Measurements from ENCODE around the gene GSKIP. TPM values are rescaled to one million over a fixed set of nuclear protein-coding genes. Genes with fewer than 3 reads are reported as not detected.

The GSKIP gene
- polyA plus RNA-seq, 1 donor from 2014 or later = 87.4 TPM

DNA sequence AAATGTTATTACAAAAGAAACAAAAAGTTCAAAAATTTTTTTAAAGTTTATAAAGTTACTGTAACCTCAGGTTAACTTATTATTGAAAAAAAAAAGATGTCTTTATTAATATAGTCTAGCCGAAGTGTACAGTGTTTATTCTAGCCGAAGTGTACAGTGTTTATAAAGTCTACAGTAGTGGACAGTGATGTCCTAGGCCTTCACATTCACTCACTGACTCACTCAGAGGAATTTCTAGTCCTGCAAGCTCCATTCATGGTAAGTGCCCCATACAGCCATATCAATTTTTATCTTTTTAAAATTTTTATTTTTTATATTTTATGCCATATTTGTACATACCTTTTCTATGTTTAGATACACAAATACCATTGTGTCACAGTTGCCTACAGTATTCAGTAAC is 10.6 kb upstream of the GSKIP start:
- no peak overlapping the region for H3K9ac ChIP-seq (ENCODE audit: low read length)
- H3F3A ChIP-seq (ENCODE audit: insufficient read depth, low read length, poor library complexity, severe bottlenecking) = no peaks in the 10 kb centered on the region
- H4K20me1 ChIP-seq (ENCODE audit: insufficient read depth) = no peaks in the 10 kb centered on the region
- no peaks in the 10 kb centered on the region for H3K9me2 ChIP-seq (ENCODE audit: insufficient read depth, low read length)
- H3K27ac ChIP-seq (ENCODE audit: low read length) = no peak overlapping the region
- H2AFZ ChIP-seq (ENCODE audit: low read depth, low read length) = no peak overlapping the region
- TF ChIP-seq EZH2 (IDR thresholded peaks at IDR 0.05; ENCODE audit: borderline replicate concordance, insufficient read depth, low read length, poor library complexity, severe bottlenecking) (no peak), EP300 (conservative IDR thresholded peaks at IDR 0.05; ENCODE audit: poor library complexity, severe bottlenecking) (no peak)
- TF ChIP-seq, protein P1, sequence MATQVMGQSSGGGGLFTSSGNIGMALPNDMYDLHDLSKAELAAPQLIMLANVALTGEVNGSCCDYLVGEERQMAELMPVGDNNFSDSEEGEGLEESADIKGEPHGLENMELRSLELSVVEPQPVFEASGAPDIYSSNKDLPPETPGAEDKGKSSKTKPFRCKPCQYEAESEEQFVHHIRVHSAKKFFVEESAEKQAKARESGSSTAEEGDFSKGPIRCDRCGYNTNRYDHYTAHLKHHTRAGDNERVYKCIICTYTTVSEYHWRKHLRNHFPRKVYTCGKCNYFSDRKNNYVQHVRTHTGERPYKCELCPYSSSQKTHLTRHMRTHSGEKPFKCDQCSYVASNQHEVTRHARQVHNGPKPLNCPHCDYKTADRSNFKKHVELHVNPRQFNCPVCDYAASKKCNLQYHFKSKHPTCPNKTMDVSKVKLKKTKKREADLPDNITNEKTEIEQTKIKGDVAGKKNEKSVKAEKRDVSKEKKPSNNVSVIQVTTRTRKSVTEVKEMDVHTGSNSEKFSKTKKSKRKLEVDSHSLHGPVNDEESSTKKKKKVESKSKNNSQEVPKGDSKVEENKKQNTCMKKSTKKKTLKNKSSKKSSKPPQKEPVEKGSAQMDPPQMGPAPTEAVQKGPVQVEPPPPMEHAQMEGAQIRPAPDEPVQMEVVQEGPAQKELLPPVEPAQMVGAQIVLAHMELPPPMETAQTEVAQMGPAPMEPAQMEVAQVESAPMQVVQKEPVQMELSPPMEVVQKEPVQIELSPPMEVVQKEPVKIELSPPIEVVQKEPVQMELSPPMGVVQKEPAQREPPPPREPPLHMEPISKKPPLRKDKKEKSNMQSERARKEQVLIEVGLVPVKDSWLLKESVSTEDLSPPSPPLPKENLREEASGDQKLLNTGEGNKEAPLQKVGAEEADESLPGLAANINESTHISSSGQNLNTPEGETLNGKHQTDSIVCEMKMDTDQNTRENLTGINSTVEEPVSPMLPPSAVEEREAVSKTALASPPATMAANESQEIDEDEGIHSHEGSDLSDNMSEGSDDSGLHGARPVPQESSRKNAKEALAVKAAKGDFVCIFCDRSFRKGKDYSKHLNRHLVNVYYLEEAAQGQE (IDR thresholded peaks at IDR 0.05; ENCODE audit: borderline replicate concordance) = no peak
- TF ChIP-seq, protein P2, sequence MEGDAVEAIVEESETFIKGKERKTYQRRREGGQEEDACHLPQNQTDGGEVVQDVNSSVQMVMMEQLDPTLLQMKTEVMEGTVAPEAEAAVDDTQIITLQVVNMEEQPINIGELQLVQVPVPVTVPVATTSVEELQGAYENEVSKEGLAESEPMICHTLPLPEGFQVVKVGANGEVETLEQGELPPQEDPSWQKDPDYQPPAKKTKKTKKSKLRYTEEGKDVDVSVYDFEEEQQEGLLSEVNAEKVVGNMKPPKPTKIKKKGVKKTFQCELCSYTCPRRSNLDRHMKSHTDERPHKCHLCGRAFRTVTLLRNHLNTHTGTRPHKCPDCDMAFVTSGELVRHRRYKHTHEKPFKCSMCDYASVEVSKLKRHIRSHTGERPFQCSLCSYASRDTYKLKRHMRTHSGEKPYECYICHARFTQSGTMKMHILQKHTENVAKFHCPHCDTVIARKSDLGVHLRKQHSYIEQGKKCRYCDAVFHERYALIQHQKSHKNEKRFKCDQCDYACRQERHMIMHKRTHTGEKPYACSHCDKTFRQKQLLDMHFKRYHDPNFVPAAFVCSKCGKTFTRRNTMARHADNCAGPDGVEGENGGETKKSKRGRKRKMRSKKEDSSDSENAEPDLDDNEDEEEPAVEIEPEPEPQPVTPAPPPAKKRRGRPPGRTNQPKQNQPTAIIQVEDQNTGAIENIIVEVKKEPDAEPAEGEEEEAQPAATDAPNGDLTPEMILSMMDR (IDR thresholded peaks at IDR 0.05; ENCODE audit: poor library complexity, severe bottlenecking) = no peak
- H3K27me3 ChIP-seq (ENCODE audit: insufficient read depth, low read depth, low read length) = no peaks in the 10 kb centered on the region
- no peak overlapping the region for H3K4me3 ChIP-seq (ENCODE audit: low read length)
- H3K9me3 ChIP-seq (ENCODE audit: low read length) = no peaks in the 10 kb centered on the region
- no peak overlapping the region for H3K4me2 ChIP-seq (ENCODE audit: low read length)
- H3K36me3 ChIP-seq (ENCODE audit: insufficient read depth, low read length) = no peaks in the 10 kb centered on the region
- peaks cover 6% of the 10 kb centered on the region for H3K79me2 ChIP-seq (replicated peaks; ENCODE audit: insufficient read depth, low read length)

DNA sequence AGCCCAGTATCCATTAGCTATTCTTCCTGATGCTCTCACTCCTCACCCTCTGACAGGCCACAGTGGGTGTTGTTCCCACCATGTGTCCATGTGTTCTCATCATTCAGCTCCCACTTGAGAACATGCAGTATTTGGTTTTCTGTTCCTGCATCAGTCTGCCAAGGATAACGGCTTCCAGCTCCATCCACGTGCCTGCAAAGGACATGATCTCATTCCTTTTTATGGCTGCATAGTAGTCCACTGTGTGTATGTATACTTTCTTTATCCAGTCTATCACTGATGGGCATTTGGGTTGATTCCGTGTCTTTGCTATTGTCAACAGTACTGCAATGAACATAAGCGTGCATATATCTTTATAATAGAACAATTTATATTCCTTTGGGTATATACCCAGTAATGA is 9.1 kb upstream of the GSKIP start:
- Histone ChIP-seq H4K20me1 (ENCODE audit: insufficient read depth) (no peaks in the 10 kb centered on the region), H3K9me2 (ENCODE audit: insufficient read depth, low read length) (no peaks in the 10 kb centered on the region), H3K27me3 (ENCODE audit: insufficient read depth, low read depth, low read length) (no peaks in the 10 kb centered on the region), H3F3A (ENCODE audit: insufficient read depth, low read length, poor library complexity, severe bottlenecking) (no peaks in the 10 kb centered on the region), H3K9me3 (ENCODE audit: low read length) (no peaks in the 10 kb centered on the region), H3K36me3 (ENCODE audit: insufficient read depth, low read length) (no peaks in the 10 kb centered on the region), H3K4me3 (ENCODE audit: low read length) (no peak overlapping the region), H3K79me2 (replicated peaks; ENCODE audit: insufficient read depth, low read length) (peaks cover 19% of the 10 kb centered on the region), H3K9ac (ENCODE audit: low read length) (no peak overlapping the region), H3K27ac (ENCODE audit: low read length) (no peak overlapping the region), H2AFZ (ENCODE audit: low read depth, low read length) (no peak overlapping the region), H3K4me2 (ENCODE audit: low read length) (no peak overlapping the region)
- no peak for TF ChIP-seq SMC3 (conservative IDR thresholded peaks at IDR 0.05; ENCODE audit: poor library complexity)

DNA sequence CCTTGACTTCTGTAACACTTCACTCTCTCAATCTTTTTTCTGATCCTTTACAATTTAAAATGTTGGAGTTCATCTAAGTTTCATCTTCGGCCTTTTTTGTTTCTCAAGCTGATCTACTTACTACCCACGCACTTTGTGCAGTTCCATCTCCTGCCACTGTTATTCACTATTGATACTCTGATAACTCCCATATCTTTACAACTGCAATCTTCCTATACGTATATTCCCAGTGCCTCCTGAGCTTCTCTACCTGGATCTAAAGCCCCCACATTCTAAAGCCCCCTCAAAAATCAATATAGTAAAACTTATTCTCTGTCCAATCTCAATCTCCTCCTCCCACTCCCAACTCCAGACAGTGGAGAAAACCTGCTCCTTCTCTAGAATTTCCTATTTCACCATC is 6.1 kb upstream of the GSKIP start:
- Histone ChIP-seq H3K4me3 (ENCODE audit: low read length) (no peak overlapping the region), H3F3A (ENCODE audit: insufficient read depth, low read length, poor library complexity, severe bottlenecking) (no peaks in the 10 kb centered on the region), H3K9me3 (ENCODE audit: low read length) (no peaks in the 10 kb centered on the region), H3K36me3 (ENCODE audit: insufficient read depth, low read length) (no peaks in the 10 kb centered on the region), H4K20me1 (ENCODE audit: insufficient read depth) (no peaks in the 10 kb centered on the region), H3K79me2 (replicated peaks; ENCODE audit: insufficient read depth, low read length) (peaks cover 44% of the 10 kb centered on the region), H3K27me3 (ENCODE audit: insufficient read depth, low read depth, low read length) (no peaks in the 10 kb centered on the region), H3K9ac (ENCODE audit: low read length) (no peak overlapping the region), H2AFZ (ENCODE audit: low read depth, low read length) (no peak overlapping the region), H3K4me2 (ENCODE audit: low read length) (no peak overlapping the region), H3K27ac (ENCODE audit: low read length) (no peak overlapping the region), H3K9me2 (ENCODE audit: insufficient read depth, low read length) (no peaks in the 10 kb centered on the region)
- TF ChIP-seq TAF1 (IDR thresholded peaks at IDR 0.05; ENCODE audit: low read depth) (no peak), EZH2 (IDR thresholded peaks at IDR 0.05; ENCODE audit: borderline replicate concordance, insufficient read depth, low read length, poor library complexity, severe bottlenecking) (no peak), SMC3 (conservative IDR thresholded peaks at IDR 0.05; ENCODE audit: poor library complexity) (no peak), EP300 (conservative IDR thresholded peaks at IDR 0.05; ENCODE audit: poor library complexity, severe bottlenecking) (no peak), MXI1 (conservative IDR thresholded peaks at IDR 0.05; ENCODE audit: poor library complexity, severe bottlenecking) (no peak), RAD21 (conservative IDR thresholded peaks at IDR 0.05) (no peak), POLR2AphosphoS5 (IDR thresholded peaks at IDR 0.05) (no peak)
- TF ChIP-seq, protein P2 (IDR thresholded peaks at IDR 0.05; ENCODE audit: poor library complexity, severe bottlenecking) = no peak
- TF ChIP-seq, protein P1 (IDR thresholded peaks at IDR 0.05; ENCODE audit: borderline replicate concordance) = no peak

Measured in neural cell (in vitro differentiated cells).